Measurements from ENCODE around the gene FOXP3.
A peak's percentile ranks its signal among the peaks of the same experiment; 100 is the strongest.

FOXP3 gene

DNA sequence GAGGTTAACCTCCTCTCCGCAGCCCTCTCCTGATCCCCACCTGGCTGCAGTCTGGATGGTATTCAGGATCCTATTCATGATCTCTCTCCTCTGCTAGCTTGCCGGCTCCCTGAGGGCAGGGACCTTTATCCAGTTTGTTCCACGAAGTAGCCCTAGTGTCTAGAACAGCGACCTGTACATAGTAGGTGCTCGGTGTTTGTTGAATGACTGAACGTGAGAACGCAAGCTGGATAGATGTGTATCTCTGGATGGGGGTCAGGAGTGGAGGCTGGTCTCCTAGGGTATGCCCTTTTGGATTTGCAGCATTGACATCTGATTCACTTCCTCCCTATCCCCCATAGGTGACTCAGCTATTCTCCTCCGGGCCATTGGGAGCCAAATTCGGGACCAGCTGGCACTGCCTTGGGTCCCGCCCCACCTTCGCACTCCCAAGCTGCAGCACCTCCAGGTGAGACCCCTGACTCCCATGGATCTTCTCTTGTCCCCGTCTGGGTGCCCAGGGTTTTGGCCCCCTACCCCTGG, 21.9 kb downstream of the FOXP3 start:
- Histone ChIP-seq H3K27ac (ENCODE audit: low read depth in 2 of 2, low read length in 2 of 2) (no peak overlapping the region), H3K4me1 (ENCODE audit: control insufficient read depth in 2 of 2, insufficient read depth in 2 of 2, low read length in 2 of 2) (no peaks in the 10 kb centered on the region), H3K27me3 (ENCODE audit: control insufficient read depth in 2 of 2, insufficient read depth in 2 of 2, low read length in 2 of 2) (no peaks in the 10 kb centered on the region), H3K9ac (ENCODE audit: low read depth in 1 of 2, low read length in 2 of 2) (no peak overlapping the region), H3K36me3 (ENCODE audit: control insufficient read depth in 2 of 2, insufficient read depth in 2 of 2, low read length in 2 of 2) (peaks cover 4 to 14% of the 10 kb centered on the region in 2 donors), H3K9me3 (ENCODE audit: control insufficient read depth in 2 of 2, low read length in 2 of 2) (no peaks in the 10 kb centered on the region), H3K4me3 (ENCODE audit: low read length in 2 of 2) (no peak overlapping the region)

- Histone ChIP-seq H3K9me3 (ENCODE audit: control insufficient read depth in 2 of 2, low read length in 2 of 2) (no peaks in the 10 kb centered on the region), H3K27ac (ENCODE audit: low read depth in 2 of 2, low read length in 2 of 2) (no peak overlapping the region), H3K9ac (ENCODE audit: low read depth in 1 of 2, low read length in 2 of 2) (no peak overlapping the region), H3K36me3 (ENCODE audit: control insufficient read depth in 2 of 2, insufficient read depth in 2 of 2, low read length in 2 of 2) (peaks cover 4 to 11% of the 10 kb centered on the region in 2 donors), H3K4me3 (ENCODE audit: low read length in 2 of 2) (no peak overlapping the region), H3K4me1 (ENCODE audit: control insufficient read depth in 2 of 2, insufficient read depth in 2 of 2, low read length in 2 of 2) (peaks cover 0 to 3% of the 10 kb centered on the region in 2 donors), H3K27me3 (ENCODE audit: control insufficient read depth in 2 of 2, insufficient read depth in 2 of 2, low read length in 2 of 2) (no peaks in the 10 kb centered on the region)
Measured at GRCh38 chrX:49238735-49239134, 25.8 kb downstream of the FOXP3 start.

DNA sequence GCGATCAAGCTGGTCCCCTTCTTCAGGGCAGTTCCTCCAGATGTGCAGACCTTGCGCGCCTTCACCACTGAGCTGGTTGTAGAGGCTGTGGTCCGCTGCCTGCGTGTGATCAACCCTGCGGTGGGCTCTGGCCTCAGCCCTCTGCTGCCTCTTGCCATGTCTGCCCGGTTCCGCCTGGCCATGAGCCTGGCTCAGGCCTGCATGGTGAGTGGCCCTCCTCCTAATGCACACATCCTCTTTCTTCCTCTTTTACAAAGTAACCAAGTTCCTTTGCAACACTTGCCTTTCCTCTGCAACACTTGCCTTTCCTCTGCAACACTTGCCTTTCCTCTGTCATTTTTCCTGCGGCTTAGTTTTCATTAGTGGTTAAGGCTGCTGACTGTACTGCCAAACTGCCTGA, 27.4 kb downstream of the FOXP3 start:
- Histone ChIP-seq H3K27ac (ENCODE audit: low read depth in 2 of 2, low read length in 2 of 2) (peak overlapping the region in 1 of 2 donors; percentile 6), H3K36me3 (ENCODE audit: control insufficient read depth in 2 of 2, insufficient read depth in 2 of 2, low read length in 2 of 2) (peaks cover 0 to 1% of the 10 kb centered on the region in 2 donors), H3K4me1 (ENCODE audit: control insufficient read depth in 2 of 2, insufficient read depth in 2 of 2, low read length in 2 of 2) (peaks cover 0 to 3% of the 10 kb centered on the region in 2 donors), H3K4me3 (ENCODE audit: low read length in 2 of 2) (no peak overlapping the region), H3K9ac (ENCODE audit: low read depth in 1 of 2, low read length in 2 of 2) (no peak overlapping the region), H3K27me3 (ENCODE audit: control insufficient read depth in 2 of 2, insufficient read depth in 2 of 2, low read length in 2 of 2) (no peaks in the 10 kb centered on the region), H3K9me3 (ENCODE audit: control insufficient read depth in 2 of 2, low read length in 2 of 2) (no peaks in the 10 kb centered on the region)

DNA sequence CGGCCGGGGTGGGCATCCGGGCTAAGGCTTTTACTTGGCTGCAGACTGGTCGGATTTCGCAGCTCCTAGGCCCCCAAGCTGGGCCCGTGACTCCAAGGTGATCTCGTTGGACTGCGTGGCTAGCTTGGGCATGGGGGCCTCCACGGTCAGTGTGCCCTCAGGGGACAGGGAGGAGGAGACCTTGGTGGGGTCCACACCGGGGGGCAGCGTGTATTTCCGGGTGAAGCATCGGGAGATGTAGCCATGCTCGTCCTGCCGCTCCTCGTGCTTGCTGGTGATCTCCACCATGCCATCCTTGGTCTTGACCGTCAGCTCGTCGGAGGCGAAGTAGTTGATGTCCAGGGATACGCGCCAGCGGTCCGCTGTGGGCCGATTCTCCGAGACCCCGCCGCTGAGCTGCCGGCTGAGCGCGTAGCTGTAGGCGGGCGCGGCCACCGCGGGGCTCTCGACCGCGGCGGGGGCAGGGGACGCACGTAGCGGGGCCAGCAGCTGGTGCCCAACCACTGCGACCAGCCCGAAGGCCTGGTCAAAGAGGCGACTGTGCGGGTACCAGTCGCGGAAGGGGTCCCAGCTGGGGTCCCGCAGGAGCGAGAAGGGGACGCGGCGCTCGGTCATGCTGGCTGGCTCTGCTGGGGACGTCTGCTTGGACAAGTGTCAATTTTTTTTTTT, 30.5 kb downstream of the FOXP3 start:
- no peaks in the 10 kb centered on the region for H3K36me3 ChIP-seq (ENCODE audit: control insufficient read depth in 2 of 2, insufficient read depth in 2 of 2, low read length in 2 of 2)
- H3K4me3 ChIP-seq (ENCODE audit: low read length in 2 of 2): no peak overlapping the region
- no peak overlapping the region for H3K27ac ChIP-seq (ENCODE audit: low read depth in 2 of 2, low read length in 2 of 2)
- H3K9ac ChIP-seq (ENCODE audit: low read depth in 1 of 2, low read length in 2 of 2): no peak overlapping the region
- no peaks in the 10 kb centered on the region for H3K27me3 ChIP-seq (ENCODE audit: control insufficient read depth in 2 of 2, insufficient read depth in 2 of 2, low read length in 2 of 2)
- H3K4me1 ChIP-seq (ENCODE audit: control insufficient read depth in 2 of 2, insufficient read depth in 2 of 2, low read length in 2 of 2): peaks cover 0 to 3% of the 10 kb centered on the region in 2 donors
- H3K9me3 ChIP-seq (ENCODE audit: control insufficient read depth in 2 of 2, low read length in 2 of 2): no peaks in the 10 kb centered on the region

DNA sequence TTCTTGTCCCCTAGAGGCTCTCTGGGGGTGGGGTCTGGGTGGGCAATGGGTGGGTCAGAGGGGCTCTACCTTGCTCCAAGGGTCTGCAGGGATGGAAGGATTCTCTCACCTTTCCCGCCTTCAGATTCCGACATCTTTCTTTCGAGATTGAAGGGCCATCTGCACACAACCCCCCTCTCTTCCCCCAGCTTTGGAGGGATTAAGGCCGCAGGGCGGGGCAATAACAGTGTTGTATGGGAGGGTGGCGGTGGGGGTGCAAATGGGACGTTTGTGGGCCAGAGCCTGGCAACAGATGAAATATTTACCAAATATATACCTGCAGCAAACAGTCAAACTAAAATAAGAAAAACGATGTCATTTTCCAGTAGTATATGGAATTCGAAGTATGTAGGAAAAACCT, 31.3 kb downstream of the FOXP3 start, which contains the start of gene CACNA1F:
Gene CACNA1F (minus strand): TSS at position 165 of the 400 bp plus-strand sequence. CDS start 31 bp downstream, at position 134.
- Histone ChIP-seq H3K4me3 (ENCODE audit: low read length in 2 of 2) (no peak within 1 kb of the TSS), H3K36me3 (ENCODE audit: control insufficient read depth in 2 of 2, insufficient read depth in 2 of 2, low read length in 2 of 2) (no peaks in the 10 kb centered on the region), H3K4me1 (ENCODE audit: control insufficient read depth in 2 of 2, insufficient read depth in 2 of 2, low read length in 2 of 2) (peaks cover 0 to 3% of the 10 kb centered on the region in 2 donors), H3K27ac (ENCODE audit: low read depth in 2 of 2, low read length in 2 of 2) (no peak within 1 kb of the TSS), H3K9ac (ENCODE audit: low read depth in 1 of 2, low read length in 2 of 2) (no peak within 1 kb of the TSS), H3K27me3 (ENCODE audit: control insufficient read depth in 2 of 2, insufficient read depth in 2 of 2, low read length in 2 of 2) (no peaks in the 10 kb centered on the region), H3K9me3 (ENCODE audit: control insufficient read depth in 2 of 2, low read length in 2 of 2) (no peaks in the 10 kb centered on the region)

- H3K9ac ChIP-seq (ENCODE audit: low read depth in 1 of 2, low read length in 2 of 2): no peak overlapping the region
- no peak overlapping the region for H3K27ac ChIP-seq (ENCODE audit: low read depth in 2 of 2, low read length in 2 of 2)
- peaks cover 0 to 3% of the 10 kb centered on the region in 2 donors for H3K4me1 ChIP-seq (ENCODE audit: control insufficient read depth in 2 of 2, insufficient read depth in 2 of 2, low read length in 2 of 2)
- no peaks in the 10 kb centered on the region for H3K9me3 ChIP-seq (ENCODE audit: control insufficient read depth in 2 of 2, low read length in 2 of 2)
- H3K27me3 ChIP-seq (ENCODE audit: control insufficient read depth in 2 of 2, insufficient read depth in 2 of 2, low read length in 2 of 2): no peaks in the 10 kb centered on the region
- H3K36me3 ChIP-seq (ENCODE audit: control insufficient read depth in 2 of 2, insufficient read depth in 2 of 2, low read length in 2 of 2): no peaks in the 10 kb centered on the region
- no peak overlapping the region for H3K4me3 ChIP-seq (ENCODE audit: low read length in 2 of 2)
Measured at GRCh38 chrX:49232525-49232924, 32.0 kb downstream of the FOXP3 start.

DNA sequence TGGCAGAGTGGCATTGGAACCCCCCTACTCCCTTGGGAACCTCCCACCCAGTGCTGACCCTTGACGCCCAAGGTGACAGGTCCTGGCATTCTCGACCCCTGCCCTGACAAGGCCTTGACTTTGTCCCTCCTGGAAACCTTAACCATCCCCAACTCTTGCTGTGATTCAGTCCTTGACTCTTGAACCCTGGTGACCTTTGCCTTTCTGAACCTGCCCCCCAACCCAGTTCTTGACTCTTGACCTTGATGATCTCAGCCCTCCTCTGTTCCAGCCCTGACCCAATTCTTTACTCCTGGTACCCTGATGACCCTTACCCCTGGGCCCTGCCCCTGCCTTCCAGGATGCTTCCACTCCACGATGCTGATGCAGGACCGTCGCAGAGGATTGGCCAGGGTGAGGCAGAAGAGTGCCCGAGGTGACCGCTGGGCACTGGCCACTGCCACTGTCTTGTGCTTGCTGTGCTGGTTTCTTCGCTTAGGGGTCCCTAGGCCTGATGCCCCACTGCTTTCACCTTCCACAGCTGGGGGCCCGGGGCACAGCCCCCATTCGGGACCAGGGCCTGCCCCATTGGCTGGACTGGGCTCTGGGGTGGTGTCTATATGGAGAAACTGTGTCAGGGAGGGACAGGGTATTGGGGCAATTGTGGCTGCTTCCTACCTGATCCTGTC, 33.0 kb downstream of the FOXP3 start:
- H3K9ac ChIP-seq (ENCODE audit: low read depth in 1 of 2, low read length in 2 of 2): no peak overlapping the region
- H3K9me3 ChIP-seq (ENCODE audit: control insufficient read depth in 2 of 2, low read length in 2 of 2): no peaks in the 10 kb centered on the region
- H3K27ac ChIP-seq (ENCODE audit: low read depth in 2 of 2, low read length in 2 of 2): peak overlapping the region; percentile 35 to 61
- H3K4me3 ChIP-seq (ENCODE audit: low read length in 2 of 2): no peak overlapping the region
- no peaks in the 10 kb centered on the region for H3K4me1 ChIP-seq (ENCODE audit: control insufficient read depth in 2 of 2, insufficient read depth in 2 of 2, low read length in 2 of 2)
- no peaks in the 10 kb centered on the region for H3K36me3 ChIP-seq (ENCODE audit: control insufficient read depth in 2 of 2, insufficient read depth in 2 of 2, low read length in 2 of 2)
- H3K27me3 ChIP-seq (ENCODE audit: control insufficient read depth in 2 of 2, insufficient read depth in 2 of 2, low read length in 2 of 2): no peaks in the 10 kb centered on the region

DNA sequence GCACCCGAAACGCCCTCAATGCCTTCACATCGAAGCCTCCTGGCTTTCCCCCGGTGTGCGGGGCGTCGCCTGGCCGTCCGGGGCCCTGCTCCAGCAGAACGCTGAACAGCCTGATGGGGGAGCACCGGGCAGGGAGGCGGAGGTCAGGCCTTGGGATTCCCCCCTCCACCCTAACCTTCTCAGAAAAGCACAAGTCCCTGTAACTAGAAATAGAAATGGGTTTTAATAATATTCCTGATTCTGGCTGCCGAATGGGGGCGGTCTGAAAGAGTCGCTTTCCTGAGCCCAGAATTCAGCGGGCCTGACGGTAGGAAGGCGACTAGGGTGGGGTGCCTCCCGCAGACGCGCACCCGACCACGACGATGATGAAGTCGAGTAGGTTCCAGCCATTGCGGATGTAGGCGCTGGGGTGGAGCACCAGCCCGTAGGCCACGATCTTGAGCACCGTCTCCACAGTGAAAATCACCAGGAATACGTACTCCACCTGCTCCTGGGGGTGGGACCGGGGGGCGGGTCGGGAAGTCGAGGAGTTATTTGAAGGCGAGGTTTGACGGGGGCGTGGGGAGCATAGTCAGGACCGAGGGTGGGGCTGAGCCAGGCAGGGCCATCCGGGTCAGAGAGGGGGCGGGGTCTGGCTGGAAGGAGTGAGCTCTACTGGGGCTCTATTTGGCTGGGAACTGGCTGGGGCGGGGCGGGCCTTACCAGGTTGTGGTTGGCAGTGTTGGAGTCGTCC, 33.8 kb downstream of the FOXP3 start:
- Histone ChIP-seq H3K4me3 (ENCODE audit: low read length in 2 of 2) (peak overlapping the region; percentile 49 to 61), H3K27ac (ENCODE audit: low read depth in 2 of 2, low read length in 2 of 2) (peak overlapping the region; percentile 61 to 68)

GRCh38 chrX:49228185-49228584, 36.3 kb downstream of the FOXP3 start:
- H3K36me3 ChIP-seq (ENCODE audit: control insufficient read depth in 2 of 2, insufficient read depth in 2 of 2, low read length in 2 of 2): no peaks in the 10 kb centered on the region
- no peak overlapping the region for H3K9ac ChIP-seq (ENCODE audit: low read depth in 1 of 2, low read length in 2 of 2)
- H3K4me3 ChIP-seq (ENCODE audit: low read length in 2 of 2): no peak overlapping the region
- H3K27me3 ChIP-seq (ENCODE audit: control insufficient read depth in 2 of 2, insufficient read depth in 2 of 2, low read length in 2 of 2): no peaks in the 10 kb centered on the region
- no peaks in the 10 kb centered on the region for H3K9me3 ChIP-seq (ENCODE audit: control insufficient read depth in 2 of 2, low read length in 2 of 2)
- H3K4me1 ChIP-seq (ENCODE audit: control insufficient read depth in 2 of 2, insufficient read depth in 2 of 2, low read length in 2 of 2): no peaks in the 10 kb centered on the region
- no peak overlapping the region for H3K27ac ChIP-seq (ENCODE audit: low read depth in 2 of 2, low read length in 2 of 2)

More for the DNA sequence above, 33.8 kb downstream of the FOXP3 start:
- H3K9ac ChIP-seq (ENCODE audit: low read depth in 1 of 2, low read length in 2 of 2): peak overlapping the region; percentile 60 to 61
- H3K27me3 ChIP-seq (ENCODE audit: control insufficient read depth in 2 of 2, insufficient read depth in 2 of 2, low read length in 2 of 2): no peaks in the 10 kb centered on the region
- H3K9me3 ChIP-seq (ENCODE audit: control insufficient read depth in 2 of 2, low read length in 2 of 2): no peaks in the 10 kb centered on the region
- no peaks in the 10 kb centered on the region for H3K4me1 ChIP-seq (ENCODE audit: control insufficient read depth in 2 of 2, insufficient read depth in 2 of 2, low read length in 2 of 2)
- no peaks in the 10 kb centered on the region for H3K36me3 ChIP-seq (ENCODE audit: control insufficient read depth in 2 of 2, insufficient read depth in 2 of 2, low read length in 2 of 2)

- Histone ChIP-seq H3K9ac (ENCODE audit: low read depth in 1 of 2, low read length in 2 of 2) (no peak overlapping the region), H3K4me1 (ENCODE audit: control insufficient read depth in 2 of 2, insufficient read depth in 2 of 2, low read length in 2 of 2) (no peaks in the 10 kb centered on the region), H3K9me3 (ENCODE audit: control insufficient read depth in 2 of 2, low read length in 2 of 2) (no peaks in the 10 kb centered on the region), H3K36me3 (ENCODE audit: control insufficient read depth in 2 of 2, insufficient read depth in 2 of 2, low read length in 2 of 2) (no peaks in the 10 kb centered on the region), H3K4me3 (ENCODE audit: low read length in 2 of 2) (no peak overlapping the region), H3K27me3 (ENCODE audit: control insufficient read depth in 2 of 2, insufficient read depth in 2 of 2, low read length in 2 of 2) (no peaks in the 10 kb centered on the region), H3K27ac (ENCODE audit: low read depth in 2 of 2, low read length in 2 of 2) (no peak overlapping the region)
Measured at GRCh38 chrX:49227726-49228125, 36.8 kb downstream of the FOXP3 start.
